PC-9 (cell line): ENCODE measurements around the gene NOP9. TPM values are rescaled to one million over a fixed set of nuclear protein-coding genes. Genes with fewer than 3 reads are reported as not detected.

Experiments
- BruUV-seq: library from RNA; stranded (reverse); fragments of 400-500 nt; replicated peaks from 2 replicates; lab custom pipeline; 2021; lab: Mats Ljungman, UMichigan
- CTCF ChIA-PET: fragments of 300-600 bp; sonication (Branson Sonifier 250); formaldehyde crosslinking; loops from one replicate; lab custom pipeline; 2022; ENCODE audit warnings: antibody characterized with exemption; lab: Charles Lee
- POLR2A ChIA-PET: fragments of 300-600 bp; sonication (Branson Sonifier 250); formaldehyde crosslinking; loops from one replicate; lab custom pipeline; 2022; ENCODE audit warnings: antibody characterized with exemption; ENCODE audit not compliant: unreplicated experiment; lab: Charles Lee
- DNase-seq, 2 experiments: peaks; one replicate each; pipeline versions ENCODE4 v3.0.0 to v3.0.0-alpha.2; 2015 to 2022; ENCODE audit warnings: mixed read lengths in 1 of 2
- H2AFZ ChIP-seq: fragments of 200-600 bp; sonication (generic); 2 replicates; pipeline ENCODE4 v1.8.1; 2017; ENCODE audit warnings: antibody characterized with exemption
- H3F3A ChIP-seq: fragments of 200-600 bp; sonication (generic); 2 replicates; pipeline ENCODE4 v1.8.1; 2017; ENCODE audit warnings: antibody characterized with exemption, mild to moderate bottlenecking, low read depth; ENCODE audit not compliant: insufficient read depth
- H3K27ac ChIP-seq: fragments of 200-600 bp; sonication (generic); 2 replicates; pipeline ENCODE4 v1.6.1; 2016; ENCODE audit warnings: mixed run types
- H3K27me3 ChIP-seq: fragments of 200-600 bp; sonication (generic); 2 replicates; pipeline ENCODE4 v1.6.1; 2016; ENCODE audit warnings: low read depth, mixed run types; ENCODE audit not compliant: insufficient read depth
- H3K36me3 ChIP-seq: fragments of 200-600 bp; sonication (generic); 2 replicates; pipeline ENCODE4 v1.6.1; 2016; ENCODE audit warnings: low read depth, mixed run types
- H3K4me1 ChIP-seq: fragments of 200-600 bp; sonication (generic); replicated peaks from 2 replicates; pipeline ENCODE4 v1.6.1; 2016; ENCODE audit warnings: mixed run types; ENCODE audit not compliant: insufficient read depth
- H3K4me2 ChIP-seq: fragments of 200-600 bp; sonication (generic); 2 replicates; pipeline ENCODE4 v1.6.1; 2017; ENCODE audit warnings: mixed run types
- H3K4me3 ChIP-seq: fragments of 200-600 bp; sonication (generic); 2 replicates; pipeline ENCODE4 v1.6.1; 2016; ENCODE audit warnings: mixed run types
- H3K79me2 ChIP-seq: fragments of 200-600 bp; sonication (generic); 2 replicates; pipeline ENCODE4 v1.6.1; 2017; ENCODE audit warnings: low read depth, mixed run types
- H3K9me2 ChIP-seq: fragments of 200-600 bp; sonication (generic); 2 replicates; pipeline ENCODE4 v1.8.1; 2017; ENCODE audit warnings: mild to moderate bottlenecking; ENCODE audit not compliant: insufficient read depth
- H3K9me3 ChIP-seq: fragments of 200-600 bp; sonication (generic); 2 replicates; pipeline ENCODE4 v1.8.1; 2016; ENCODE audit warnings: low read depth; ENCODE audit not compliant: insufficient read depth
- H4K20me1 ChIP-seq: fragments of 200-600 bp; sonication (generic); 2 replicates; pipeline ENCODE4 v1.8.1; 2017; ENCODE audit not compliant: insufficient read depth
- EZH2 ChIP-seq: fragments of 200-600 bp; sonication (generic); IDR thresholded peaks from 2 replicates; pipeline ENCODE4 v1.8.0; 2017; ENCODE audit warnings: antibody characterized with exemption, low read depth
- intact Hi-C: fragments of 100-400 bp; cut with micrococcal nuclease; formaldehyde crosslinking; loops from one replicate; pipeline ENCODE4 v1.10.0; 2022; ENCODE audit not compliant: unreplicated experiment
- total RNA-seq: library from RNA; stranded (reverse); gene quantifications from 2 replicates; pipeline ENCODE4 v1.2.3, GENCODE V29; 2021
- TF ChIP-seq, protein P1 (sequence below): fragments of 200-600 bp; sonication (generic); conservative IDR thresholded peaks from 2 replicates; pipeline ENCODE4 v1.6.1; 2017; ENCODE audit warnings: mixed run types, antibody characterized with exemption, mild to moderate bottlenecking, moderate library complexity

NOP9 gene
- total RNA-seq, 1 experiment from 2014 or later, result 24.4 TPM

GRCh38 chr14:24313913-24314312 lies 14.3 kb downstream of the NOP9 start:
- ChIA-PET CTCF (no interaction called here), POLR2A (interaction anchor here (0.7 kb wide), 1 partner anchor 102 kb away, joined by 4 read pairs; no protein-coding TSS in a partner anchor)
- no peaks in the 10 kb centered on the region for H3K79me2 ChIP-seq
- intact Hi-C loops, result no loop called here
- no peaks in the 10 kb centered on the region for H3K9me2 ChIP-seq
- H3K4me1 ChIP-seq, result no peaks in the 10 kb centered on the region
- no TSS peak for BruUV-seq
- no peak for DNase-seq
- H3K4me2 ChIP-seq, result no peak overlapping the region
- H3K27me3 ChIP-seq, result no peaks in the 10 kb centered on the region
- H3K36me3 ChIP-seq, result no peaks in the 10 kb centered on the region
- TF ChIP-seq EZH2, result no peak
- TF ChIP-seq, protein P1, sequence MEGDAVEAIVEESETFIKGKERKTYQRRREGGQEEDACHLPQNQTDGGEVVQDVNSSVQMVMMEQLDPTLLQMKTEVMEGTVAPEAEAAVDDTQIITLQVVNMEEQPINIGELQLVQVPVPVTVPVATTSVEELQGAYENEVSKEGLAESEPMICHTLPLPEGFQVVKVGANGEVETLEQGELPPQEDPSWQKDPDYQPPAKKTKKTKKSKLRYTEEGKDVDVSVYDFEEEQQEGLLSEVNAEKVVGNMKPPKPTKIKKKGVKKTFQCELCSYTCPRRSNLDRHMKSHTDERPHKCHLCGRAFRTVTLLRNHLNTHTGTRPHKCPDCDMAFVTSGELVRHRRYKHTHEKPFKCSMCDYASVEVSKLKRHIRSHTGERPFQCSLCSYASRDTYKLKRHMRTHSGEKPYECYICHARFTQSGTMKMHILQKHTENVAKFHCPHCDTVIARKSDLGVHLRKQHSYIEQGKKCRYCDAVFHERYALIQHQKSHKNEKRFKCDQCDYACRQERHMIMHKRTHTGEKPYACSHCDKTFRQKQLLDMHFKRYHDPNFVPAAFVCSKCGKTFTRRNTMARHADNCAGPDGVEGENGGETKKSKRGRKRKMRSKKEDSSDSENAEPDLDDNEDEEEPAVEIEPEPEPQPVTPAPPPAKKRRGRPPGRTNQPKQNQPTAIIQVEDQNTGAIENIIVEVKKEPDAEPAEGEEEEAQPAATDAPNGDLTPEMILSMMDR, result no peak
- H3K27ac ChIP-seq, result no peak overlapping the region
- no peaks in the 10 kb centered on the region for H4K20me1 ChIP-seq
- H3F3A ChIP-seq, result no peaks in the 10 kb centered on the region; the same call in 1 of the 2 replicates
- no peaks in the 10 kb centered on the region for H3K9me3 ChIP-seq
- no peak overlapping the region for H2AFZ ChIP-seq
- no peak overlapping the region for H3K4me3 ChIP-seq

- Histone ChIP-seq H3K79me2 (no peaks in the 10 kb centered on the region), H3K9me3 (no peaks in the 10 kb centered on the region), H3K27ac (no peak overlapping the region), H3K4me1 (no peaks in the 10 kb centered on the region), H3K36me3 (no peaks in the 10 kb centered on the region), H3K4me2 (no peak overlapping the region), H3K27me3 (no peaks in the 10 kb centered on the region), H3F3A (no peaks in the 10 kb centered on the region; the same call in 1 of the 2 replicates), H3K4me3 (no peak overlapping the region), H4K20me1 (no peaks in the 10 kb centered on the region), H3K9me2 (no peaks in the 10 kb centered on the region), H2AFZ (no peak overlapping the region)
- no peak for DNase-seq
- TF ChIP-seq, protein P1, result no peak
- no peak for TF ChIP-seq EZH2
- POLR2A ChIA-PET, result interaction anchor here (0.7 kb wide), 1 partner anchor 101 kb away, joined by 4 read pairs; no protein-coding TSS in a partner anchor
- intact Hi-C loops, result no loop called here
- no TSS peak for BruUV-seq
- CTCF ChIA-PET, result no interaction called here
Observed at GRCh38 chr14:24314377-24315193, 14.9 kb downstream of the NOP9 start.

DNA sequence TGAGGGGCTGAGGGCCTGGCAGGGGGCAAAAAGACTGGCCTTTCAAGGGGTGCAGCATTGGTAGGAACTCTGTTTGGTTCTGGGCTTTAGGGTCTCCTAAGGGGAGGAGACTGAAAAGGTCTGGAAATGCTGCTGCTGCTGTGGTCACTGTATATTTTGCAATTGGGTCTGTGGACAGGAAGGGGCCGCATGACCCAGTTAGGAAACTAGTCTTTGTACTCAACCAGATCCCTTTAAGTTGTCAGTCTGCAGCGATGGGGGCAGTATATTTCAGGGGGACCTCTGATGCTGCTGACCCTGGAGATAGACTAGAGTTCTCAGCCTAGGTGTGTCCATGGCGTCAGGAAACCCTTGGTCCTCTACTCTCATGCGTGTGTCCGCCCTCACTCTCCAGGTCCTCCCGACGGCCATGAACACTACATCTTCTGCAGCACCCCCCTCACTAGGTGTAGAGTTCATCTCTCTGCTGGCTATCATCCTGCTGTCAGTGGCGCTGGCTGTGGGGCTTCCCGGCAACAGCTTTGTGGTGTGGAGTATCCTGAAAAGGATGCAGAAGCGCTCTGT lies 15.7 kb downstream of the NOP9 start:
- H3K27me3 ChIP-seq, result no peaks in the 10 kb centered on the region
- DNase-seq, result no peak
- TF ChIP-seq, protein P1, result no peak
- no peak for TF ChIP-seq EZH2
- CTCF ChIA-PET, result no interaction called here
- no peaks in the 10 kb centered on the region for H4K20me1 ChIP-seq
- H3K79me2 ChIP-seq, result no peaks in the 10 kb centered on the region
- no TSS peak for BruUV-seq
- no peak overlapping the region for H3K4me3 ChIP-seq
- H3K4me2 ChIP-seq, result no peak overlapping the region
- no peaks in the 10 kb centered on the region for H3K9me3 ChIP-seq
- no peak overlapping the region for H3K27ac ChIP-seq
- no peaks in the 10 kb centered on the region for H3K36me3 ChIP-seq
- no peaks in the 10 kb centered on the region; the same call in 1 of the 2 replicates for H3F3A ChIP-seq
- no peaks in the 10 kb centered on the region for H3K4me1 ChIP-seq
- intact Hi-C loops, result no loop called here
- H2AFZ ChIP-seq, result no peak overlapping the region
- no peaks in the 10 kb centered on the region for H3K9me2 ChIP-seq
- POLR2A ChIA-PET, result no interaction called here
